D341Med (cell line): ENCODE measurements around the gene BRCA2.

Experiments
- DNase-seq: peaks from one replicate; pipeline ENCODE4 v3.0.0; 2012; ENCODE audit warnings: low spot score

Gene BRCA2

DNA sequence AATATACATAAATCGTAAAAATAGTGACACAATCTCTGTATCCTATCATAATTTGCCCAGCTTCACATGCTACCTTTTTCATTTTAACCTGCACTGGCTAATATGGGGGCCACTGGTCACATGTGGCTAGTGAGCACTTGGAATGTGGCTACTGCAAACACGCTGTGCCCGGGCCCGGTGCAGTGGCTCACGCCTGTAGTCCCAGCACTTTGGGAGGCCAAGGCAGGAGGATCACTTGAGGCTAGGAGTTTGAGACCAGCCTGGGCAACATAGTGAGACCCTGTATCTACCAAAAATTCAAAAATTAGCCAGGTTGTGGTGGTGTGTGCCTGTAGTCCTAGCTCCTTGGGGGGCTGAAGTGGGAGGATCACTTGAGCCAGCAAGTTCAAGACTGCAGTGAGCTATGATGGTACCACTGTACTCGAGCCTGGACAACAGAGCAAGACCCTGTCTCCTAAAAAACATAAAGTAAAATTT lies 114.2 kb downstream of the BRCA2 start:
- DNase-seq, result no peak

DNA sequence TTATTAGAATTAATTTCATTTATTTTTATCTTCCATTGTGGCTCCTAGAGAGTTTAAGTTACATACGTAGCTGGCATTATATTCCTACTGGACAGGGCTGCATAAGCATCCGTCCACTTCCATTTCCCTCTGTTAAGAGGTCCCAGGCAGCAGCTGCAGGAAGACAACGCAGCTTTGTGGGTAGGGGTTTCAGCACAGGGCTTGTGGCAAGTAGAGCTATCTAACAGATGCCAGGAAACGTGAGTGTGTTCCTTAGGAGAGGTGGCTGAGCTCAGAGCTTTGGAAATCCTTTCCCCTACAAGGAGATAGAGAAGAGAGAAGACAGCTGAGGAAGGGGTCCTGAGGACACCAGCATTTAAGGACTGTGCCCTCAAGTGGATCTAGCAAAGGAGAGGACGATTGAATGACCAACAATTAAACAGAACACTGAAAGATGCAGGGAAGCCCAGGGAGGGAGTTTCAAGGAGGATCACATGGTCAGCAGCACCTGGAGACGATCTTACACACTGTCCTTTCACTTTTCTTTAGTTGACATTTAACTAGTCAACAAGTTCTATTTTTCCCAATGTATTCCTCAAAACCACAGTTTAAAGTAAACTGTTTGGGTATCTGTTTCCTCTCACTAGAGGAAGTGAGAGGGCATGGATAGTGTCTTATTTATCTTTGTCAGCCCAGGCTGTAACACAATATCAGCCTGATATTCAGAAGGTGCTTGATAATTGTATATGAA lies 114.9 kb downstream of the BRCA2 start:
- no peak for DNase-seq

DNA sequence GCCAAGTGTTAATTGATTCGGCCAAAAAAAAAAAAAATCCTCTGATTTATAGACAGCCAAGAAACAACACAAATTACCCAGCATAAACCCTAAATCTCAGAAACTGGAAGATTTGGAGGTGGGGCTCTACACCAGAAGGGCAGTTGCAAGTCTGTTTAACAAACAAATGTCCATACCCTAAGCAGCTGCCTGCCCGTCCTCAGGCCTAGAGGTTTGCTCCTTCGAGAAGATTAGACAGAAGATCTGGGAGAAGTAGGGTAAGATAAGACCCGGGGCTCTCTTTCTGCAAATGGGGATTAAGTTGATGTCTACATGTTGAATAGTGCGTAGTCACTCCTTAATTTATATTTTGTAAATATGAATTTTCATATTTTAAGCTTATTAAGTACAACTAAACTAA lies 116.1 kb downstream of the BRCA2 start:
- DNase-seq, result no peak

DNA sequence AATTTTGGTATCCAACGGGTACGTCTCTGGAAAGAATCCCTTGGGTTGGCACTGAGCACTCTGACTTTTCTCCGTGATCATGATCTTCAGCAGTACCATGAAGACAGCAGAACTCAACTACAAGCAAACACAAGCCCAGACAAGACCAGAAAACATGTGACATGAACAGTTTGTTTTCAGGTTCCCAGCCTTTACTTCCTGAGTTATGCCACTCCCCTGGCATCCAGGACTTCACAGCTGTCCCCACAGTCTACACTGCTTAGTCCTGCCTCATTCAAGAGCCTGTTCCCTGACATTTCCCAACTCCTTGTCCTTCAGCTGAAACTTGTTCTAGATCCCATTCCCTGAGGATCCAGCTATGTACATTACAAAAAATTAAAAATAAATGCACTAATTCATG lies 117.5 kb downstream of the BRCA2 start:
- no peak for DNase-seq

- no peak for DNase-seq
Measured at GRCh38 chr13:32438871-32439270, 123.6 kb downstream of the BRCA2 start.

DNA sequence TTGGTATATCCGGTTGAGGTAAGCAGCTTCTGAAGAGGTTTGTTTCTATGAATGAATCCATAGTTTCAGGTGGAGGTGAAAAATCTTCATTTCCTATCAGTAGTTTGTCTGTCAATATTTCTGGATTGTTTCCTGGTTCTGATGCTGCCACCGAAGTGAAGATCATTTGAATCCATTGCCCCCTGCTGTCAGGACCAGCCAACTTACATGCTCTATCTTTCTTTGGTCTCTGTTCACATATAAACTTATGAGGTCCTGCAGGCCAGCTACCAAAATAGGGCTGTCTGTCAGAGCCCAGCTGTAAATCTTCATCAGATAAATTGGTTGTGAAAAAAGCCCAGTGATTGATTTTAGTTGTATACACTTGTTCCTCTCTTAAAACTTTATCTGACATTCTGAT lies 127.8 kb downstream of the BRCA2 start:
- no peak for DNase-seq

DNA sequence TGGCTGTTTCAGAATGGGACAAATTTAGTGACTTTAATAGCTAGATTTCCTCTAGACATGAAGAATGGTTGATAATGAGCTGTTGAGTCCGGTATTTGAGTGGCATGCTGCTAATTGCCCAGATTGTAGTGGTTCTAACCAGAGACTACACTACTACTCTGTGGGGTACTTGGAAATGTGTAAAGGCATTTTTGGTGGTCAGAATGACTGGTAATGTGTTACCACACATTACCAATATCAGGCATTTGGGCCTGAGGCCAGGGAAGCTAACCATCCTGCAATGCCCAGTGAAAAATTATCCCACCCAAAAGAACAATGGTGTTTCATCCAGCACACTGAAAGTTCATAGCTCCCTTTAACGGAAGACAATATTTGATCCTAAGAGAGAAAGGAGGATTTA lies 130.2 kb downstream of the BRCA2 start:
- no peak for DNase-seq

DNA sequence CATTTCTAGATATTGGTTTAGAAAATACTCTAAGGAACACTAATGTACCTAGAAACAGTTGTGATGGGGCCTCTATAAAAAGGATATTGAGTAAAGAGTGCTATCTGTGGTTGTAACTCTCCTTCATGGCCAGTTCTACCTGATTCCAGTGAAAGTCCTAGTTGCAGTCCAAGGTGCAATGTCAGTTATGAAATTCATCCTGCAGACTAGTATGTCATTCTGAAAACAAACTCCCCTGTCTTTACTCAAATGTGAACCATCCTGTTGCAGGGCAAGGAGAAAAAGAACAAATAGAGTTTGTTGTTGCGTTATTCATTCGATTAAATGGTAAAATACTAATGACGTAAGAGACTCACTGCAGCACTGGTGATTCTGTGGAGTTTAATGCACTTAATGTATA lies 130.9 kb downstream of the BRCA2 start:
- no peak for DNase-seq

GRCh38 chr13:32446773-32447465 lies 131.6 kb downstream of the BRCA2 start:
- no peak for DNase-seq

- no peak for DNase-seq
Measured at GRCh38 chr13:32447894-32448623, 132.8 kb downstream of the BRCA2 start.

GRCh38 chr13:32448972-32449371 lies 133.7 kb downstream of the BRCA2 start:
- no peak for DNase-seq
